B cell (primary cell): ENCODE data around the gene EYS. TPM values are rescaled to one million over a fixed set of nuclear protein-coding genes. Genes with fewer than 3 reads are reported as not detected.

ENCODE experiments used
- ATAC-seq: fragments of 200-7000 bp; cut with Tn5 transposase; one replicate; pipeline ENCODE4 v1.10.0; 2021; ENCODE audit warnings: low read depth, mild to moderate bottlenecking, moderate number of reproducible peaks, moderate library complexity
- CTCF ChIA-PET: fragments of 350-600 bp; sonication (Branson Sonifier 250); formaldehyde crosslinking; loops from one replicate; lab custom pipeline; 2021; ENCODE audit warnings: antibody characterized with exemption, inconsistent platforms; lab: Charles Lee
- POLR2A ChIA-PET: fragments of 350-600 bp; sonication (Branson Sonifier 250); formaldehyde crosslinking; loops from one replicate; lab custom pipeline; 2021; ENCODE audit warnings: antibody characterized with exemption; lab: Charles Lee
- DNase-seq: peaks from one replicate; pipeline ENCODE4 v3.0.0; 2013
- H2AFZ ChIP-seq: 2 replicates; pipeline ENCODE4 v1.6.1; 2012; ENCODE audit warnings: mild to moderate bottlenecking, low read depth, low read length; ENCODE audit not compliant: insufficient read depth, poor library complexity, severe bottlenecking
- H3K27ac ChIP-seq, 2 donors: 1 replicate in 1 of 2; 2 replicates in 1 of 2; pipeline ENCODE4 v1.5.1; 2012 to 2013; ENCODE audit warnings: low read length in 2 of 2, mild to moderate bottlenecking in 2 of 2, moderate library complexity in 1 of 2
- H3K27me3 ChIP-seq, 4 experiments: fragments of 200-600 bp in 1 of 4; sonication (generic) in 1 of 4; replicated peaks in 1 of 4; 1 replicate in 2 of 4; 2 replicates in 2 of 4; pipeline versions ENCODE4 v1.6.1 to v1.7.0; 2013 to 2016; ENCODE audit warnings: low read length in 3 of 4, mild to moderate bottlenecking in 2 of 4, mixed read lengths in 1 of 4, moderate library complexity in 1 of 4; ENCODE audit not compliant: insufficient read depth in 4 of 4, control insufficient read depth in 3 of 4; ENCODE audit errors: control extremely low read depth in 1 of 4
- H3K36me3 ChIP-seq, 2 experiments: replicated peaks in 1 of 2; 1 replicate in 1 of 2; 2 replicates in 1 of 2; pipeline versions ENCODE4 v1.6.1 to v1.7.1; 2013; ENCODE audit warnings: low read length in 1 of 2; ENCODE audit not compliant: insufficient read depth in 2 of 2, control insufficient read depth in 1 of 2; ENCODE audit errors: control extremely low read depth in 1 of 2, extremely low read depth in 1 of 2
- H3K4me1 ChIP-seq, 2 donors: fragments of 200-600 bp in 1 of 2; sonication (generic) in 1 of 2; 1 replicate in 1 of 2; 2 replicates in 1 of 2; pipeline versions ENCODE4 v1.5.1 to v1.6.1; 2013 to 2017; ENCODE audit warnings: low read length in 2 of 2; ENCODE audit not compliant: control insufficient read depth in 2 of 2, insufficient read depth in 2 of 2
- H3K4me2 ChIP-seq: replicated peaks from 2 replicates; pipeline ENCODE3; 2012; ENCODE audit warnings: mild to moderate bottlenecking, low read depth, low read length; ENCODE audit not compliant: poor library complexity, severe bottlenecking
- H3K4me3 ChIP-seq, 5 experiments: fragments of 200-600 bp in 1 of 5; sonication (generic) in 1 of 5; 1 replicate in 3 of 5; 2 replicates in 2 of 5; pipeline versions ENCODE4 v1.5.1 to v1.7.0; 2011 to 2016; ENCODE audit warnings: low read length in 4 of 5, mild to moderate bottlenecking in 4 of 5, low read depth in 2 of 5, control low read depth in 1 of 5, moderate library complexity in 1 of 5; ENCODE audit not compliant: insufficient read depth in 1 of 5; ENCODE audit errors: control extremely low read depth in 1 of 5, extremely low read depth in 1 of 5
- H3K79me2 ChIP-seq: fragments of 200-600 bp; sonication (generic); one replicate; pipeline ENCODE4 v1.6.0; 2016; ENCODE audit warnings: low read length; ENCODE audit not compliant: control insufficient read depth, insufficient read depth
- H3K9ac ChIP-seq: fragments of 200-600 bp; sonication (generic); 2 replicates; pipeline ENCODE4 v1.6.1; 2017; ENCODE audit warnings: mild to moderate bottlenecking, low read length, moderate library complexity
- H3K9me3 ChIP-seq, 3 donors: one replicate each; pipeline versions ENCODE4 v1.6.1 to v1.7.1; 2013; ENCODE audit warnings: low read length in 2 of 3; ENCODE audit not compliant: control insufficient read depth in 2 of 3, insufficient read depth in 1 of 3; ENCODE audit errors: control extremely low read depth in 1 of 3
- H4K20me1 ChIP-seq: 2 replicates; pipeline ENCODE4 v1.6.0; 2012; ENCODE audit warnings: mild to moderate bottlenecking, low read length; ENCODE audit not compliant: insufficient read depth, control insufficient read depth, poor library complexity, severe bottlenecking
- H3K27ac Mint-ChIP-seq: one replicate; pipeline ENCODE4 v1.8.0; 2021; ENCODE audit warnings: mixed read lengths
- H3K27me3 Mint-ChIP-seq: one replicate; pipeline ENCODE4 v1.8.0; 2021; ENCODE audit warnings: mixed read lengths
- H3K4me1 Mint-ChIP-seq: one replicate; pipeline ENCODE4 v1.8.0; 2021; ENCODE audit warnings: mixed read lengths
- H3K4me3 Mint-ChIP-seq: one replicate; pipeline ENCODE4 v1.8.0; 2021; ENCODE audit warnings: mixed read lengths
- H3K9me3 Mint-ChIP-seq: one replicate; pipeline ENCODE4 v1.8.0; 2022; ENCODE audit warnings: mixed read lengths; ENCODE audit not compliant: insufficient read depth
- EZH2 ChIP-seq: IDR thresholded peaks from 2 replicates; pipeline ENCODE4 v1.6.1; 2012; ENCODE audit warnings: borderline replicate concordance, low read depth, mild to moderate bottlenecking, moderate library complexity, low read length; ENCODE audit not compliant: insufficient read depth, poor library complexity, severe bottlenecking
- WGBS: methylation state at CpG from one replicate; pipeline ENCODE4 v1.1.5; 2013; ENCODE audit warnings: missing lambda C conversion rate; ENCODE audit not compliant: insufficient coverage; 5-methylcytosine and 5-hydroxymethylcytosine counted together
- intact Hi-C: fragments of 100-400 bp; cut with micrococcal nuclease; formaldehyde crosslinking; loops from one replicate; pipeline ENCODE4 v1.10.0; 2022
- polyA plus RNA-seq: library from polyadenylated mRNA; depleted of rRNA; stranded (reverse); fragments of >200 nt; gene quantifications from 2 replicates; pipeline ENCODE4 v1.2.3, GENCODE V29; 2012
- total RNA-seq, 2 donors: library from RNA; stranded (reverse); fragments of 120-200 nt in 1 of 2; gene quantifications; 1 replicate in 1 of 2; 2 replicates in 1 of 2; pipeline versions ENCODE4 v1.2.3 to v1.2.4, GENCODE V29; 2013 to 2022
- TF ChIP-seq, protein P1 (sequence below): fragments of 200-600 bp; IDR thresholded peaks from one replicate; pipeline ENCODE4 v1.8.0; 2022; ENCODE audit warnings: antibody characterized with exemption, mild to moderate bottlenecking

EYS gene
- total and polyA plus RNA-seq, 2 donors (not counting 1 experiment from before 2014, with no cell fraction given): not detected

DNA sequence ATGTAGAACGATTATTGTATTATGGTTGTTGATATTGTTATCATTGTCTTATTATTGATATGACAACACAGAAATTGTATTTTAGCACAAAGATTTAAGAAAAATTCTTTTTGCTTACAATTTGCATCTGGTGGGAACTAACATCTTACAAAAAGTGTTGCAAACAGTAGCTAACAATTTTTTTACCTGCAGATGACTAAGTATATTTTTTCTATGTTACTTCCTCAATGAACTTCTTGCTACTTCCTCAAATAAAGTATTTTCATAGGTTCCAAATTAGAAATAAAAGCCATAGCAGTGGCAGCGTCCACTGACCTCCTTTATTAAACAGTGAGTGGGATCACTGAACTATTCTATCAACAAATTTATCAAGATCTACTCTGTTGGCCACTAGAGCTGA is 1224.4 kb downstream of the EYS start:
- Histone ChIP-seq H3K36me3 (no peaks in the 10 kb centered on the region), H3K79me2 (no peaks in the 10 kb centered on the region), H4K20me1 (no peaks in the 10 kb centered on the region), H3K9me3 (no peaks in the 10 kb centered on the region), H3K9ac (no peak overlapping the region), H3K27me3 (no peaks in the 10 kb centered on the region), H3K4me1 (no peaks in the 10 kb centered on the region), H3K4me2 (no peak overlapping the region), H2AFZ (no peak overlapping the region), H3K27ac (no peak overlapping the region), H3K4me3 (no peak overlapping the region)
- Mint-ChIP-seq H3K4me3 (no peak overlapping the region), H3K27me3 (no peaks in the 10 kb centered on the region), H3K4me1 (no peaks in the 10 kb centered on the region), H3K9me3 (peaks cover 3% of the 10 kb centered on the region), H3K27ac (no peak overlapping the region)
- intact Hi-C loops: no loop called here
- ChIA-PET CTCF (no interaction called here), POLR2A (no interaction called here)
- no peak for TF ChIP-seq EZH2
- TF ChIP-seq, protein P1, sequence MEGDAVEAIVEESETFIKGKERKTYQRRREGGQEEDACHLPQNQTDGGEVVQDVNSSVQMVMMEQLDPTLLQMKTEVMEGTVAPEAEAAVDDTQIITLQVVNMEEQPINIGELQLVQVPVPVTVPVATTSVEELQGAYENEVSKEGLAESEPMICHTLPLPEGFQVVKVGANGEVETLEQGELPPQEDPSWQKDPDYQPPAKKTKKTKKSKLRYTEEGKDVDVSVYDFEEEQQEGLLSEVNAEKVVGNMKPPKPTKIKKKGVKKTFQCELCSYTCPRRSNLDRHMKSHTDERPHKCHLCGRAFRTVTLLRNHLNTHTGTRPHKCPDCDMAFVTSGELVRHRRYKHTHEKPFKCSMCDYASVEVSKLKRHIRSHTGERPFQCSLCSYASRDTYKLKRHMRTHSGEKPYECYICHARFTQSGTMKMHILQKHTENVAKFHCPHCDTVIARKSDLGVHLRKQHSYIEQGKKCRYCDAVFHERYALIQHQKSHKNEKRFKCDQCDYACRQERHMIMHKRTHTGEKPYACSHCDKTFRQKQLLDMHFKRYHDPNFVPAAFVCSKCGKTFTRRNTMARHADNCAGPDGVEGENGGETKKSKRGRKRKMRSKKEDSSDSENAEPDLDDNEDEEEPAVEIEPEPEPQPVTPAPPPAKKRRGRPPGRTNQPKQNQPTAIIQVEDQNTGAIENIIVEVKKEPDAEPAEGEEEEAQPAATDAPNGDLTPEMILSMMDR: no peak
- DNase-seq: no peak
- no peak for ATAC-seq
- 17% methylated on average over 1 of the region's 2 CpGs for WGBS

DNA sequence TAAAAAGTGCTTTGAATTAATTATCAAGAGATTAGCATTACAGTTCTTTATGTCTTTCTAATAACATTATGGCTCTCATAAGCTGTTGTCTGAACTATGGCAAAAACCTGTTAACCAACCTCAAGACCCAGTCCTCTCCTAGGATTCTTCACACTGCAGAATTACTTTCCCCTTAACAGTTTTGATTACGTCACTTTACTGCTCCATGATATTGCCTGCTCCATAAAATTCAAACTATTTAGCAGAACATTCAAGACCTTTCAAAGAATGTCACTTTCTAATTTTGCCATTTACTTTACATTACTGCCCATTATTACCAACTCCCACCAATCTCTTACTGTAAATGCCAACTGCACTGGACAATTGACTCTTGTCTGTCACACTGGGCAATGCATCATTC is 1227.9 kb downstream of the EYS start:
- ChIA-PET CTCF (no interaction called here), POLR2A (no interaction called here)
- no peak overlapping the region for H3K27ac Mint-ChIP-seq
- DNase-seq (no peak), ATAC-seq (no peak)
- H3K4me1 Mint-ChIP-seq: no peaks in the 10 kb centered on the region
- no peak for TF ChIP-seq EZH2
- TF ChIP-seq, protein P1: no peak
- no peak overlapping the region for H3K27ac ChIP-seq
- no peak overlapping the region for H3K4me3 ChIP-seq
- H3K36me3 ChIP-seq: no peaks in the 10 kb centered on the region
- H3K27me3 ChIP-seq: no peaks in the 10 kb centered on the region
- no peaks in the 10 kb centered on the region for H3K4me1 ChIP-seq
- no peaks in the 10 kb centered on the region for H3K9me3 ChIP-seq
- no peak overlapping the region for H3K4me3 Mint-ChIP-seq
- intact Hi-C loops: no loop called here
- H3K9me3 Mint-ChIP-seq: peaks cover 3% of the 10 kb centered on the region
- H2AFZ ChIP-seq: no peak overlapping the region
- H3K27me3 Mint-ChIP-seq: no peaks in the 10 kb centered on the region
- H3K79me2 ChIP-seq: no peaks in the 10 kb centered on the region
- H3K9ac ChIP-seq: no peak overlapping the region
- H4K20me1 ChIP-seq: no peaks in the 10 kb centered on the region
- WGBS: 94% methylated on average over 1 of the region's 1 CpG
- no peak overlapping the region for H3K4me2 ChIP-seq
